HG02759 (cell line): ENCODE measurements around the gene ANO10.
A peak's percentile ranks its signal among the peaks of the same experiment; 100 is the strongest.
"Not testable (repeated sequence)": the region's sequence is repeated elsewhere in the genome, so short reads cannot be mapped to it uniquely, and the experiment has no call there.

Experiments
- ATAC-seq: cut with Tn5 transposase; IDR thresholded peaks from one replicate; pipeline ENCODE4 v1.9.1; 2021; ENCODE audit warnings: mild to moderate bottlenecking, moderate library complexity; ENCODE audit not compliant: unreplicated experiment

ANO10 gene

DNA sequence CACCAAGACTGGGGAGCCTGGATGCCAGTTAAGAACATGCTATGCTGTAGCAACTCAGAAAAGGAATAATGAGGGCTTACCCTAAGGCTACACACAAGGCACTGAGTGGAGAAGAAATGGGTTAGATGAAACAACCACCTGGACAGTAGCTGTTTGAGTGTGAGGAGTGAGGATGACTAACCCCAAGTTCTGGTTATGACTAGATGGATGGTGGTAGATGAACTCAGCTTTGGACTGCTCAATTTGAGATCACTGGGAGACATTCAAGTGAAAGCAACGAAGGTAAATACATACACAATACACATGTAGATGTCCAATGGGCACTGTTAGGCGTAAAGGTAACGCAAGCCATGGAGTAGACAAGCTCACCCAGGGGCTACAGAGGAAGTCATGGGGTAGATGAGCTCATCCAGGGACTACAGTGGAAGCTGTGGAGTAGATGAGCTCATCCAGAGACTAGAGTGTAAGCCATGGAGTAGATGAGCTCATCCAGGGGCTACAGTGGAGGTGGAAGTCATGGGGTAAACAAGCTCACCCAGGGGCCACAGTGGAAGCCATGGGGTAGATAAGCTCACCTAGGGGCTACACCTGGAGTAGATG, 98.3 kb downstream of the ANO10 start:
- peak; percentile 95 for ATAC-seq

DNA sequence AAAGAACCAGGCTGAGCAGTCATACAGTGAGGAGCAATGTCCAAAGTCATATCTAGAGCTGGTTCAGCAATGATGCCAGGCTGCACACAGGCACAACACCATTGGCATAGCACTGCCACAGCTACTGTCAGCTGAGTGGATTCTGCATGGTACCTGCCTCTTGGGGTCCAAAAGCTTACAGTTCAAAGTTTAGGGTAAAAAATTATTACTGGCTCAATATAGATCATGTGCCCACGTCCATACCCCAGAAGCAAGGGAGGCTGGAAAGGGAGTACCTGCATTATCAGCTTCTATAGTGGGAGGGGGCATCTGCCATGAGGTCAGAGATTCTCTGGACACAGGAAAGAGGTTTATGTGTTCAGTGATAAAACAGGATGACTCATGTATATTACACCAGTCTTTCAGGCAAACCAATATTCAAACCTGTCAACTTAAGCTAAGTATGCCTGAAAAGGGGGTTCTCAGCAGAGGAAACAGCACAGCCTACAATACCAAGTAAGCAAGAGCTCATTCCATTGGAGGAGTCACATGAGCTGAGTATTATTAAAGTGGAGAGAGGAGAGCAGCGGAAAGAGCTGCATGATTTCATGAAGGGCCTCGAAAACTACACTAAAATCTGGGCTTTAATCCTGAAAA, 99.0 kb downstream of the ANO10 start:
- ATAC-seq = no peak

DNA sequence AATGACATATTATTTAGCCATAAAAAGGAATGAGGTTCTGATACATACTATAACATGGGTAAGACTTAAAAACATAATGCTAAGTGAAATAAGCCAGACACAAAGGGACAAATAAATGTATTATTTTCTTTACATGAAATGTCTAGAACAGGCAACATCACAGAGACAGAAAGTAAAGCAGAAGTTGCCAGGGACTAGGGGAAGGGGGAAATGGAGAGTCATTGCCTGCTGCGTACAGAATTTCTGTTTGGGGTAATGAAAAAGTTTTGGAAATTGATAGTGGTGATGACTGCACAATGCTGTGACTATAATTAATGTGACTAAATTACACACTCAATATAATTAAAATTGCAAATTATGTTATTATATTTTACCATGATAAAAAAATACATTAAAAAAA, 99.9 kb downstream of the ANO10 start:
- ATAC-seq = no peak

DNA sequence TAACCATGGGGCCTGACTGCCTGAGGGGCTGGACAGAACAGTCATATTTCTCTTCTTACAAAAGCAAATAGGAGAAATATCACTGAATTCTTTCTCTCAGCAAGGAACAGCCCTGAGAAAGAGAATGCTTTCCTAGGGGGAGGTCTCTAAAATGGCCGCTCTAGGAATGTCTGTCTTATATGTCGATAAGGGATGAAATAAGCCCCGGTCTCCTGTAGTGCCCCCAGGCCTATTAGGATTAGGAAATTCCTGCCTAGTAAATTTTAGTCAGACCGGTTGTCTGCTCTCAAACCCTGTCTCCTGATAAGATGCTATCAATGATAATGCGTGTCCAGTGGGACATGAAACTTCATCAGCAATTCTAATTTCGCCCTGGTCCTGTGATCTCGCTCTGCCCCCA, 103.3 kb downstream of the ANO10 start:
- not testable (repeated sequence) for ATAC-seq

DNA sequence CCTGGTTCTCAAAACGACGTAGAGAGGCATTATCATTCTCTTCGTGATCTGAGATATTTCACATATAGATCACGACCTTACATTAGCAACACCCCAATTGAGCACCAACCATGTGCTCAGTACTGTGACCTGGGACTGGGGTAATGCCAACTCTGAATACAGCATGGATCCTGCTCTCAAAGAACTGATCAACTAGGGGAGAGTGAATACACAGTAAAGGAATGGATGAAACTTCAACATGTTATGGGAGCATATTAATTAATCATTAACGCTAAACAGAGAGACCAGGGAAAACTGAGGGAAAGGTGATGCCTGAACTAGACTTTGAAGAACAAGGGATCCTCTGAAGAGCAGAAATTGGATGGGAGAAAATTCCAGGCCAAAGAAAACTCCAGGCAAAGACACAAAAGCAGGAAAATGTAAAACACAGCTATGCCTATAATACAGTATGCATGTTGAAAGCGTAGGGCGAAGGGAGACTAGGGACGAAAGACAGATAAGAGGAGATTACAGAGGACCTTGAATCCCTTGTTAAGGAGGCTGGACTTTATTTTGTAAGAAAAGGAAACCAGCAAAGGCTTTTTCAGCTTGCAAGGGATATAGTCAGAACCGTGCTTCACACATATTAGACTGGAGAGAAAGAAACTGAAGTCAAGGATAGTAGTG, 105.7 kb downstream of the ANO10 start:
- no peak for ATAC-seq

DNA sequence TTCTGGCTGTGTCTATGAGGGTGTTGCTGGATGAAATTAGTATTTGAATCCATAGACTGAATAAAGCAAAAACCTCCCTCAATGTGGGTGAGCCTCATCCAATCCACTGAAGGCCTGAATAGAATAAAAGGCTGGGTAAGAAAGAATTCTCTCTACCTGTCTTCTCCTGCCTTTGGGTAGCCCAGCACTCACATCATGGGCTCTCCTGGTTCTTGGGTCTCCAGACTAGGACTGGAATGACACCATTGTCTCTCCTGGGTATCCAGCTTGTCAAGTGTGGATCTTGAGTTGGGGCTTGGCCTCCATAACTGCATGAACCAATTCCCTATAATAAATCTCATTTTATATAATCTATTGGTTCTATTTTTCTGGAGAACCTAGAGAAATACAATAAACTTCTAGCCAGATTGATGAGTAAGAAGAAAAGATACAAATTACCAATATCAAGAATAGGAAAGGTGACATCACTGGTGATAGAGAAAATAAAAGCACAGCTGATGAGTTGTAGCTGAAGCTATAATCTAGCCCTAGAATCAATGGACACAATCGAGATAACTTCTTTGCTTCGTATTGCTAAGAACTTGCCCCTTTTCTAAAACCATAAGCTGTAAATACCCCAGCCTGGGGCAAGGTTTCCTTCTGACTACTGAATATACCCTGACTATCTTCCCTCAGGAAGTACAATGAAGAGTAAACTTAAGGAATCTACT, 106.4 kb downstream of the ANO10 start:
- ATAC-seq = no peak

DNA sequence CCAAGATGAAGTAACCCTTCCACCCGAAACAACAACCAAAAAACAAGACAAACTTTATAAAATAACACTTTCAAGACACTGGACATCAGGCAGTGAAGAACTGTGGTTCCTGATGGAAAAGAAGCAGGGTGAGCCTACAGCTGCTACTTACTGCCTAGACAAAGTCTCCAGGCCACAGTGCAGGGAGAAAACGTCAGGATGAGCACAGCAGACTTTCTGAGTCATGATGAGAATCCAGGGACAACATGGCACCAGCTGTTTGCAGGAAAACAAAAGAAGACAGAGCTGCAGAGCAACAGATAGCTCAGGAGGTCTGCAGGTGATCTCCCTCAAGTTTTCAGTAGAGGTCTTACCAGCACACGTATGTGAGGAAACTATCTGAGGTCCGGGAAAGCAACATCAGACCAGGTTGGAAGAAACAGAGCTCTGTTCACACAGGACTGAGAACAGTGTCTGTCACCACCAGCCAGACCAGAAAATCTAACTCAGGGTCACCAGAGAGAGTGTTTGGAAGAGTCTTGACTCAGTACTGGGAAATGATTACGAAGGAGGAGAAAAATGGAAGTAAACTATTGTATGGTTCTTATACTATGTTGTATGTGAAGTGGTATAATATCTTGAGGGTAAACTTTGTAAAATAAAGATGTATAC, 108.9 kb downstream of the ANO10 start:
- no peak for ATAC-seq

DNA sequence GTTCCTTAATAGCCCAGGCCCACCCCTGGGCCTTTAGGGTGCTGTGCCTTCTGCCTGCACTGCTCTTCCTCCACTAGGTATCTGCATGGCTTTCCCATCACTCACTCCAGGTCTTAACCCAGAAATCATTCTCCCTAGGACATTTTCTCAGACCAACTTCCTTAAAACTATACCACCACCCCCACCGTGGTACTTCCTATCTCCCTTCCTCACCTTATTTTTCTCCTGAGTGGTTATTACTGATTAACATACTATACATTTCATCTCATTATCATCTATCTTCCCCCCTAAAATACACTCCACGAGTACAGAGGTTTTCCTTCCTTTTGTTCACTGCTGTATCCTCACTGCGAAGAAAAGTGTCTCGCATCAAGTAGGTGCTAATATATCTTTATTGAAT, 115.2 kb downstream of the ANO10 start:
- ATAC-seq = no peak

DNA sequence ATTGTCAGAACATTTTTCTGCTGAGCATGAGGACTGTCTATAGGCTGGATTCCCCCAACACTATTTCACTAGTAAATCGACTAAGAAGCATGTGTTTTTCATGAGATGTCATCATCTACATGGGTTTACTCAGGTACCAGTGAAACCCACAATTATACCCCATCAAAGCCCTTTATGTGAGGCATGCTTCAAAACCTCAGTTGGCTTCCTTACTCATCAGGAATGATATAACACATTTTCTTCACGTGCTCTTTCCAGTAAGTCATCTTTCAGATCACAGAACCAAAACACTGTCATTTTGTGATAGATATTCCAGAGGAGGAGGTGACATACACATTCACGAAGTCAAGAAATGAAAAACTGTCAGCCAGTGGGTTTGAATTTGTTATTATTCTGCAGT, 116.5 kb downstream of the ANO10 start:
- no peak for ATAC-seq

DNA sequence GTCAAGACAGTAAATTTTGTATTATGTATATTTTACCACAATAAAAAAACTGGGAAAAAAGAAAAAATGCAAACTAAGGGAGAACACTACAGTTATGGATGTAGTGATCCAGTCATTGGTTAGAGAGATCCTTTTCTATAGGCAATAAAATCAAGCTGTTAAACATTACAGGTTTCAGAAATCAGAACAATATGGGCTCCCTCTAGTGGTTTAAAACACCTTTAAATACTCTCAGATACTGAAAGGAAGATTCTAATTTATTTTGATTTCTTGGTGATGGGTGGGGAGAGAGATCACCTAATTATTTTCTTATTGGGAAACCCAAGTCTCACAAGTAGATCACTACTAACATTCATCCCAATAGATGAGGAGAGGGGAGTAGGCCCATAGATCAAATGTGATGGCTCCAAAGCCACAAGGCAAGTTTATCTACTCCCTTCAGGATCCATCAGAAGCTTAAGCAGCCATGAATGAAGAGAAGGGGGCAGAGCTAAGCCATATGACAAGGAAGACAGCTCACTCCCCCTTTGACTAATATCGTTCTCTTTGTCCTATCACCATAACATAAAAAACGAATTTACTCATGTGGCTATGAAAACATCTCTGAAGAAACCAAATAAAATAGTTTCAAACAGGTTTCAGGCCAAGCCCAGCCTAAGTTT, 118.6 kb downstream of the ANO10 start:
- no peak for ATAC-seq

DNA sequence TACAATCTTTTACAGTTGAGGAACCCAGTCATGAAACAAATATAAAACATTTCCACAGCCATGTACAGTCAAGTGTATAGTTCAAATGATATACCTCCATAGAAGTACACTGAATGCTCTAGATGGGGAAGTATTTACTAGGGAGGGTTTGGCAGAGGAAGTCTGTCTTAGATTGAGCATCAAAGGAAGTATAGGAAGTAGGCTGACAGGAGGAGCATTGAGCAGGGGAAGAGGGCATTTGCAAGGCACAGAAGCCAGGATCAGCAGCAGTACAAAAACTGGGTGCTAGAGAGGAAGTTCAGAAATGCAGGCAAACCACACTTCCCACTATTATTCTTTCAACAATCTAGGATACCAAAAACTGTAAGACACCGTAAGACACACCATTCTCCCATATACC, 122.6 kb downstream of the ANO10 start:
- no peak for ATAC-seq

DNA sequence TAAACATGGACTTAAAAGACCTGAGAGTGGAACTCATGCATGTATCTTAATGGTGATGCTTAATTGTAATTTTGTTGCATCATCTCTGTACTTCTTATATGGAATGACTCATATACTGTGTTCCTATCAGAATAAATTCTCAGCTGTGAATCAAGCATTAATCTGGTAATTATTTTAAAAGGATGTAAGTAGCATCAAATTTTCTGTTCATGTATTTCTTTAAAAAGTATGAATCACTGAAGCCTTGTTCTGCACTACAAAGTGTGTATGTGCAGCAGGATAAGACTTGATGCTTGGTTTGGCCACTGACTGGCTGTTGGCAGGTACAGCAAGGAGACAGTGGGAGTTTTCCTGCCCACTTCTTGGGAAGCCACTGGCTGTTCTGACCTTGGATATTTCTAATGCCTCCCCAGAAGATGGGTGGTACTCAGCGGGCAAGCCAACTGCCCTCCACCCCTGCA, 123.9 kb downstream of the ANO10 start:
- ATAC-seq = no peak

DNA sequence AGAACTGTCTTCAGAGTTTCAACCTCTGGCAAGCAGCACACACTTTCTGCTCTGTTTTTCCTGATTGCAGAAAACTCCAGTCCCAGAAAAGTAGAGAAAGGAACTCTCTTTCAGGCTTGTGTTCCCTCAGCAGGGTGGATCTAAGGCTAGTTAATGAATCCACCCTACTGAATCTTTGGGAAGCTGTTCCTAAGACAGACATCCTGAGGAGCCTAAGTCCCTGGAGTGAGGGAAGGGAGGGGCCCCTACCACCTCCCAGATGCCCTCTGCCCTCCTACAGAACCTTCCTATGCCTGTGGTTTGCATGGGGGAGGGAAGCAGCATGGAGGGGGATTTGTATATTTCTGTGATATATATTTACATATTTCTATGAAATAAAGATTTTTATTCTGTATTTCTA, 124.4 kb downstream of the ANO10 start:
- ATAC-seq = no peak

DNA sequence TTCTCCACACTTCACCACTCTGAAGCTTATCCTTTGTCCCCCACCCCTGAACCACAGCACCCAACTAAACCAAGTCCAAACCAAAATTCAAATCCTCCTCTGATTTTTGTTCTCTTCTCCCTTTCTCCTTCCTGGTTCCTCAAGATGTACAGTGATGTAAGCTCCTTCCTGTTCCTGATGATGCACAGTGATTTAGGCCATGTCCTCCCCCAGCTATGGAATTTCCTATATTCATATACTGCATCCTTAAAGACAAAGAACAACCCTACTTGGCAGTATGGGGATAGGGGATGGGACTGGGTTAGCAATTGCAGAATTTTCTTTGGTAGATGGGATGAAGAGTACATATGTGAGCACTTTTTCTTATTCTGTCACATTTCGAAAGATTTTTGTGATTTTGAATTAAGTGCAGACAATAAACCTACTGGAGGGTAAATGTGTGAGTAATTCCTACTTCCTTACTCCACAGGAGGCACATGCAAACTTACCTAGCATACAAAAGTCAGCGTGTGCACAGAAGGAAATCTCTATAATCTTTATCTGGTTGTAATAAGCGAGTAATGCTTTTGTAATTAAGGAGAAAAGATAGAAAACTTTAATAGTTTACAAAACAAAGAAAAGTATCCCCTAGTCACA, 125.0 kb downstream of the ANO10 start:
- ATAC-seq = no peak

DNA sequence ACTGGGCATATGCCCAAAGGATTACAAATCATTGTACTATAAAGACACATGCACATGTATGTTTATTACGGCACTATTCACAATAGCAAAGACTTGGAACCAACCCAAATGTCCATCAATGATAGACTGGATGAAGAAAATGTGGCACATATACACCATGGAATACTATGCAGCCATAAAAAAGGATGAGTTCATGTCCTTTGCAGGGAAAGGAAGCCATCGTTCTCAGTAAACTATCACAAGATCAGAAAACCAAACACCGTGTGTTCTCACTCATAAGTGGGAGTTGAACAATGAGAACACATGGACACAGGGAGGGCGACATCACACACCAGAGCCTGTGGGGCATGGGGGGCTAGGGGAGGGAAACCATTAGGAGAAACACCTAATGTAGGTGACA, 128.9 kb downstream of the ANO10 start:
- not testable (repeated sequence) for ATAC-seq

DNA sequence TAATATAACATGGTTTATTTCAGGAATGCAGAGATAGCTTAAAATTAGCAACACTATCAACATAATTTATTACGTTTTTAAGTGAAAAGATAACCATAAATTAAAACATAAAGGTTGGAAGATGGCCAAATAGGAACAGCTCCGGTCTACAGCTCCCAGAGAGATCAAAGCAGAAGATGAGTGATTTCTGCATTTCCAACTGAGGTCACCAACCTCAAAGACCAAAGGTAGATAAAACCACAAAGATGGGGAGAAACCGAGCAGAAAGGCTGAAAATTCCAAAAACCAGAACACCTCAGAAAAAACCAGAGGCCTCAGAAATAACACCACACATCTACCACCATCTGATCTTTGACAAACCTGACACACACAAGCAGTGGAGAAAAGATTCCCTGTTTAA, 130.0 kb downstream of the ANO10 start:
- ATAC-seq = not testable (repeated sequence)

DNA sequence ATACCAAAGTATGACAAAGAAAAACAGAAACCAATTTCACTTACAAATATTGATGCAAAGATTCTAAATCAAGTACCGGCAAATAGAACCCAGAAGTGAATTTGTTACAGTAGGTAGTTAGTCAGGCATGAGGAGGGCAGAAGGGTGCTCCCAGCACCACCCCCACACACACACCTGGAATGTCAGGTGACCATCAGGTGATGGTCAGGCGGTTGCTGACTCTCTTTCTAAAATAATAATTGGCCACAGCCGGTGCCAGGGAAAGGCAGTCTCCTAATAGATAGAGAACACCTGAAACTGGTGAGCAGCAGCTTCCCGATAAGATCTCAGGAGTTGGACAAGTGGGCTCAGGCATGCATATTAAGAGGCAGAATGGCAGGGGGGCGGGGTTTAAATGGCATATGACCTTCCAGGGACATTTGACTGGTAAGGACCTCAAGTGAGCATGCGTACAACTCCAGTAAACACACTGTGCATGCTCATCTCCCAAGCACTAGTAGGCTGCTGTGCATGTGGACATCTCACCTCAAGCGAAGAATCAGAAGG, 131.1 kb downstream of the ANO10 start:
- ATAC-seq = no peak

DNA sequence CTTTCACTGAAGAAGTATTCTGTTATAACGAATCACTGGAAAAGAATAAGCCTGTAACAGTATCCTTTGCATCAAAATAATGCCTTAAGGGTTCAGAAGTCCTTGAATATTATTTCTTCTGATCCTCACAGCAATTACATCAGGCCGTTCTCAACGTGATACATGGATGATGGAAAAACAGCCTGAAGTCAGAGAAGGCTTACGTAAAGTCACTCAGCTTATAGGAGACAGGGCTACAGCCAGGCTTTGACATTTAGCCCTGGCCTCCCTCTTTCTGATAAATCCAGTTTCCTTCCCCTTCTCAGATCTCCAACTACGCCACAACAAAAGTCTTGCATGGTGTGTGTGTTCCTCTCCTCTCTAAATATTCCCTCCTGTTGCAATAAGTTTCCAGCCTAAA, 131.9 kb downstream of the ANO10 start:
- ATAC-seq = no peak

DNA sequence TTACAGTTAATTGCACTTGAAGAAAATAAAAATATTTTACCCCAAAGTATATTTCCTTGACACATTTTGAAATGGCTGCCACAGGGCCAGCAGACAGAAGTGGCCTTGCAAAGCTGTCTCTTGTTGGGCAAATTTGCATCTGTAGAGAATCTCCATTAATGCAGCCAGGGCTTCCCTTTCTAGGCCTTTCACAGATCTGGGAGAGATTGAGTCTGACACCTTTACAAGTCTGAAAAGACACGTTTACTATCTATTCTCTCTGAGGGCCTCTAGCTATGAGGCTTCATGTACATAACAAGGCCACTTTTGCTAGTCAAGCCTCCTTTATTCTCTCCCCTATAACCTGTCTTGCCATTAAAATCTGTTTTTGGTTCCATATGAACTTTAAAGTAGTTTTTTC, 135.9 kb downstream of the ANO10 start:
- no peak for ATAC-seq

DNA sequence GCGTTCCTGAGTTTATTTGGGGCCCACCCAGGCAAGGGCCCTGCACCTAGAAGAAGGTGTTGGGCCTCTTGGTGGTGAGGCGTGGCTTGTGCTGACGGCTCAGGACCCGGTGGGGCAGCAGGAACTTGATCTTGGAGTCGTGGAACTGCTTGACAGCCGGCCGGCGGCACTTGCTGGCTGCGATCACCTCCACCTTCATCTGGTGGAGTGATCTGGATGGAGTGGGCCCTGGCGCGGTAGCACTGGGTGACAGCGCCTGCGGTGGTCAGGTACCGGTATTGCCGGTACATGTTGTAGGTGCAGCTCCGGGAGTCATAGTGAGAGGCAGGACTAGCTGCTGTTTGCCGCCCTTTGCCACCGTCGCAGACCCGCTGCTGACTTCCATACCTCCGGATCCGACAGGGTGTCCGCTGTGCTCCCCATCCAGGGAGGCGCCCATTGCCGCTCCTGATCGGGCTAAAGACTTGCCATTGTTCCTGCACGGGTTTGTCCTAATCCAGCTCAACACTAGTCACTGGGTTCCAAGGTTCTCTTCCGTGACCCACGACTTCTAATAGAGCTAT, 136.8 kb downstream of the ANO10 start:
- no peak for ATAC-seq
